Mucosa of descending colon (tissue), 3 donors: ENCODE measurements around the gene ZKSCAN3. TPM values are rescaled to one million over a fixed set of nuclear protein-coding genes. Genes with fewer than 3 reads are reported as not detected.
"Not testable (repeated sequence)": the region's sequence is repeated elsewhere in the genome, so short reads cannot be mapped to it uniquely, and the experiment has no call there.

Experiments
- ATAC-seq: fragments of 200-7000 bp; cut with Tn5 transposase; one replicate; pipeline ENCODE4 v1.9.1; 2020; ENCODE audit warnings: mild to moderate bottlenecking, moderate library complexity
- DNase-seq, 3 donors: peaks; one replicate each; pipeline ENCODE4 v3.0.0-alpha.2; 2020
- H3K36me3 ChIP-seq: fragments of 200-600 bp; one replicate; pipeline ENCODE4 v1.8.0; 2021; ENCODE audit warnings: low read depth, mild to moderate bottlenecking
- H3K4me1 ChIP-seq: fragments of 200-600 bp; one replicate; pipeline ENCODE4 v1.8.0; 2021; ENCODE audit warnings: low read depth, mild to moderate bottlenecking
- H3K4me3 ChIP-seq: fragments of 200-600 bp; one replicate; pipeline ENCODE4 v1.8.0; 2021; ENCODE audit warnings: mild to moderate bottlenecking
- H3K9me3 ChIP-seq: fragments of 200-600 bp; one replicate; pipeline ENCODE4 v1.8.0; 2021; ENCODE audit warnings: mild to moderate bottlenecking
- CTCF ChIP-seq: fragments of 200-600 bp; IDR thresholded peaks from one replicate; pipeline ENCODE4 v1.8.0; 2022; ENCODE audit warnings: antibody characterized with exemption, mild to moderate bottlenecking
- intact Hi-C, 2 donors: fragments of 100-400 bp; cut with DNase I in 1 of 2; cut with micrococcal nuclease in 1 of 2; formaldehyde crosslinking; loops; one replicate each; pipeline versions ENCODE4 v1.11.0 to v1.11.1; 2022; cut with DNase I, micrococcal nuclease
- total RNA-seq, 3 donors: library from RNA; stranded (reverse); fragmentation: NEBNext Ultra II Directional in 2 of 3; extraction: Animal tissue kit (Norgen Biotek cat#: 25700) in 2 of 3; gene quantifications; one replicate each; pipeline versions ENCODE4 v1.2.1 to v1.2.4, GENCODE V29; 2021 to 2023
- donor health status: DM: no; HTN: no; CAD: no; lungs with moderate emphysema.
- donor health status: DM: no; HTN: no; CAD: no.
- donor health status: DM: no; HTN: yes; CAD: no.

ZKSCAN3 gene
- total RNA-seq, 3 donors from 2014 or later: 5.2 to 12.8 (median 6.1) TPM

DNA sequence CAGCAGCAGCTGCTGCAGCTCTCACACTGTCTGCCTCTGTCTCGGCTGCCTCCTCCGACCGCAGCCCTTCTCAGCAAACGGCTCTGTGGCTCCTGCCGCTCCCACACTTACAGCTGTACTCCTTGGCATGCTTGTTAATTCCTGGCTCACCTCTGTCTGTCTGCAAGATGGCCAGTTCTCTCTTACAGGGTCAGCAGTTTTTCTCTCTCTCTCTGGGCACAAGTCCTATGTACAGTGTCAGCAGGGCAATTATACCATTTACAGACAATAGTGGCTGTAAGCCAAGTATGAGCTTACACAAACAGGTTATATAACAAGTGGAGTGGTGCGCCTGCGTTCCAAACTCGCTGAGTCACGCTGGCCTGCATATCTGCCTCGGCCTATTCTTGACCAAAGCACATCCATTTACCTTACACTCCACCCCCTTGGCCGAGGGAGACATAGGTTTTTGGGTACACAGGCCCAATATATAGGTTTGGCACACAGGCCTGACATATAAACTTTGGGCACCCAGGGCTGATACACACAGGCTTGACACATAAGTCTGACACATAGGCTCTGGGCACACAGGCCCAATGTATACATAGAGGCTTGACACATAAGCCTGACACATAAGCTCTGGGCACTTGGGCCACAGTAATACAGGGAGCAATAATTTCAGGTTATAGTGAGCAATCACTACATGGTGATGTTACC is 4.4 kb downstream of the ZKSCAN3 start:
- no peaks in the 10 kb centered on the region for H3K36me3 ChIP-seq
- DNase-seq (peak; percentile 47 to 72 (median 61)), ATAC-seq (peak; percentile 38)
- peaks cover 25% of the 10 kb centered on the region for H3K4me1 ChIP-seq
- no peaks in the 10 kb centered on the region for H3K9me3 ChIP-seq
- no peak for TF ChIP-seq CTCF
- intact Hi-C loops: loop anchor here (10.0 kb wide), 1 partner anchor 219 kb away; no protein-coding TSS in a partner anchor
- H3K4me3 ChIP-seq: no peak overlapping the region

DNA sequence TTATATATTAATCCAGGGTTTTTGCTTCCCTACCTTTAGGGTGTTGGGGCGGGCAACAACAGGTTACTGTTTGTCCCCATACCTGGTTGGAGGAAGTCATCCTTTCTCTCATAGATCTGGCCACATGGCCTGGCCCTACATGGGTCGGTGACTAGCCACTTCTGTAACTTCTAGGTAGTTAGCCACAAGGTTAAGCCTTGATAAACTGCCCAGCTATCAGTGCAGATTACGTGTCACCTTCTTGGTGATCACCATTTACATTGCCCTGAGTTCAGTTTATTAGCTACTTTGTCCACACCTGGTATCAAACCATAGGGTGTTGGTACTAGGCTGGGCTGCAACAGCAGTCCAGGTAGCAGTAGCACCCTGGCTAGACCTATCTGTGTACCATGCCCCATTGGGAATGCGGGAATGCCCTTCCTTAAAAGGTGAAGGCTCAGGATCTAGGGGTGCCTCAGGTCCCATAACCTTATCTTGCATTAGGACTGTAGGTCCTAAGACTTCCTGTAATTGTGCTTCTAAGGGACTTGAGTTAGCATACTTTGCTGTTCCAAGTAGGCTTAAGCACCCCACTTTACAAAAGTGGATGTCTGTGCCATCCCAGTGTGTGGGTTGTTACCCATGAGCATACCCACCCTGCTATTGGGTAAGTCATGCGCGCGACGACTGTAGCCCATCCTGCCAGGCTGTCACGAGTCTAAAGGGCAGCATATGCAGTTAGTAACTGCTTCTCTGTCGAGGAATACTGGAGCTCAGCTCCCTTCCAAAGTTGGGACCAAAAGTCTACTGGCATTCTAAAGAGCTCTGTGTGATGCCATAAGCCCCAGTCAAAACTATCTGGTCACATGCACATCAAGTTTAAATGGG is 5.2 kb downstream of the ZKSCAN3 start:
- Histone ChIP-seq H3K36me3 (no peaks in the 10 kb centered on the region), H3K9me3 (no peaks in the 10 kb centered on the region), H3K4me3 (no peak overlapping the region), H3K4me1 (peaks cover 25% of the 10 kb centered on the region)
- ATAC-seq: no peak
- intact Hi-C loops: loop anchor here (10.0 kb wide), 1 partner anchor 220 kb away; no protein-coding TSS in a partner anchor
- peak in 1 of 3 donors; percentile 27 for DNase-seq
- TF ChIP-seq CTCF: no peak

DNA sequence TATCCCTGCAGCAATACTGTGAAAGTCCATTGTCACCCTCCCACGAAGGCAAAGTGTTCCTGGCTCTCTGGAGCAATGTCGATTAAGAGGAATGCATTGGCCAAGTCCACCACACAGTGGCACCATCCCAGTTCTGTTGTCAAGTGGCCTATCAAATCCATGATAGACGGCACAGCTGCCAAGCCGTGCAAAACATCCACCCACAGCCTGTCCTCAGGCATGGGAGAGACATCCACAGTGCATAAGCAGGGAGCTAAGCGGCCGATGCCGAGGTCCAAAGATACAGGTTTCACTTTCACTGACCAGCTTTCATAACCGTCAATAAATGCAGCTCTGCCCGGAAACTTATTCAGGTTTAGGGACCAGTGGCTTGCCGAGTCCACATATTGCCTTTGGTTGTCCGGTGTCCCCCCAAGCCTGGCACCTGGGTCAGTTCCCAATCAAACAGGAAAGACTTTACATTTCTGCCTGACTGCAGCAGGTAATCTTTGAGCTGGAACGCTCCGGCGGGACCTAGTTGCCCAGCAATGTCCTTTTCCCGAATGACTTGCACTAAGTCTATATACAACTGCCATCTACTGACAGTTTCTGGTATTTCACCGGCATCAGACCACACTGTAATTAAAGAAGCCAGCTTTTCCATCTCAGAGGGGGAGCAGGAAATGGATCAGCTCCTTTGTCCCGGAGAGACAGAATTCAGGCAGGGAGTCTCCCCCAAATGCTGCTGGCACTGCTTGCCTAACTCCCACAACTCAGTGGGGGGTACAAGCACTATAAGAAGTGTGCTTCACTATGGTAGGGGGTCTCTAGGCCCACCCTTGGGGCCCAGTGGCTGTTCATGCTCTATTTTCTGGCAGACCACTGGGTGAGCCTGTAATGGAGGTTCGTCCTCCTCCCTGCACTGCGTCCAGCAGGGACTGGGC is 6.3 kb downstream of the ZKSCAN3 start:
- intact Hi-C loops: loop anchor here (10.0 kb wide), 1 partner anchor 221 kb away; no protein-coding TSS in a partner anchor
- Histone ChIP-seq H3K4me1 (peaks cover 19% of the 10 kb centered on the region), H3K36me3 (no peaks in the 10 kb centered on the region), H3K4me3 (peak overlapping the region; percentile 29), H3K9me3 (no peaks in the 10 kb centered on the region)
- peak; percentile 62 for TF ChIP-seq CTCF
- ATAC-seq (peak; percentile 93), DNase-seq (peak; percentile 73 to 97 (median 76))

- ATAC-seq: no peak
- Histone ChIP-seq H3K4me1 (peaks cover 16% of the 10 kb centered on the region), H3K36me3 (no peaks in the 10 kb centered on the region), H3K4me3 (no peak overlapping the region), H3K9me3 (no peaks in the 10 kb centered on the region)
- DNase-seq: peak in 1 of 3 donors; percentile 27
- TF ChIP-seq CTCF: no peak
- intact Hi-C loops: loop anchor here (10.0 kb wide), 1 partner anchor 222 kb away; no protein-coding TSS in a partner anchor
Observed at GRCh38 chr6:28356666-28357020, 6.9 kb downstream of the ZKSCAN3 start.

DNA sequence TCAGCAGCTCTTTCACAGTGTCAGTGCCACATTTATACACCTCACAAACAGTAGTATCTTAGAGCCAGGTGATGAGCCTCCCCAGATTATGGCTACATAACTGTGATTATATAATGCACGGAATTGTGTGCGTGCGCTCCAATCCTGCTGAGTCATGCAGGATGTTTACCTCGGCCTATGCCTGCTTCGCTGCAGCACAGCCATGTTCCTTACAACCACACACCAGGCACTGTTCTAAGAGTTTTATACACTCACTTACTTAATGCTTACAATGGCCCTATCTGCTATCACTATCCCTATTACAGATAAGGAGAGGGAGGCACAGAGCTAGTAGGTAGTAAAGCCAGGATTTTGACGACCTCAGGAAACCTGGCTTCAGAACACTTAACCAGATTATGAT is 7.3 kb downstream of the ZKSCAN3 start:
- DNase-seq (no peak), ATAC-seq (no peak)
- Histone ChIP-seq H3K9me3 (no peaks in the 10 kb centered on the region), H3K4me3 (no peak overlapping the region), H3K4me1 (peaks cover 16% of the 10 kb centered on the region), H3K36me3 (no peaks in the 10 kb centered on the region)
- TF ChIP-seq CTCF: no peak
- intact Hi-C loops: loop anchor here (10.0 kb wide), 1 partner anchor 222 kb away; no protein-coding TSS in a partner anchor

DNA sequence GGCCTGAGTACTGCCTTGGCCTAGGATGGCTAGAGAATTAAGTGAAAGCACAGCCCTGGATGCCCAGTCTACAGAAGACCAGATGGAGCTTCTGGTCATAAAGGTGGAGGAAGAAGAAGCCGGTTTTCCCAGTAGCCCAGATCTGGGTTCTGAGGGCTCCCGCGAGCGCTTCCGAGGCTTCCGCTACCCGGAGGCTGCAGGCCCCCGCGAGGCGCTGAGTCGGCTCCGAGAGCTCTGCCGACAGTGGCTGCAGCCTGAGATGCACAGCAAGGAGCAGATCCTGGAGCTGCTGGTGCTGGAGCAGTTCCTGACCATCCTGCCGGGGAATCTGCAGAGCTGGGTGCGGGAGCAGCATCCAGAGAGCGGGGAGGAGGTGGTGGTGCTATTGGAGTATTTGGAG is 9.8 kb downstream of the ZKSCAN3 start:
- intact Hi-C loops: loop anchor here (10.0 kb wide), 1 partner anchor 225 kb away; no protein-coding TSS in a partner anchor
- H3K4me3 ChIP-seq, H3K9me3 ChIP-seq, DNase-seq, ATAC-seq, H3K36me3 ChIP-seq: not testable (repeated sequence)
- peaks cover 12% of the 10 kb centered on the region for H3K4me1 ChIP-seq
